HG02840 (cell line): ENCODE measurements around the gene FLAD1.

Experiments
- ATAC-seq: cut with Tn5 transposase; IDR thresholded peaks from one replicate; pipeline ENCODE4 v1.9.1; 2021; ENCODE audit warnings: mild to moderate bottlenecking, moderate library complexity, moderate number of reproducible peaks; ENCODE audit not compliant: unreplicated experiment, low FRiP score

Gene FLAD1

DNA sequence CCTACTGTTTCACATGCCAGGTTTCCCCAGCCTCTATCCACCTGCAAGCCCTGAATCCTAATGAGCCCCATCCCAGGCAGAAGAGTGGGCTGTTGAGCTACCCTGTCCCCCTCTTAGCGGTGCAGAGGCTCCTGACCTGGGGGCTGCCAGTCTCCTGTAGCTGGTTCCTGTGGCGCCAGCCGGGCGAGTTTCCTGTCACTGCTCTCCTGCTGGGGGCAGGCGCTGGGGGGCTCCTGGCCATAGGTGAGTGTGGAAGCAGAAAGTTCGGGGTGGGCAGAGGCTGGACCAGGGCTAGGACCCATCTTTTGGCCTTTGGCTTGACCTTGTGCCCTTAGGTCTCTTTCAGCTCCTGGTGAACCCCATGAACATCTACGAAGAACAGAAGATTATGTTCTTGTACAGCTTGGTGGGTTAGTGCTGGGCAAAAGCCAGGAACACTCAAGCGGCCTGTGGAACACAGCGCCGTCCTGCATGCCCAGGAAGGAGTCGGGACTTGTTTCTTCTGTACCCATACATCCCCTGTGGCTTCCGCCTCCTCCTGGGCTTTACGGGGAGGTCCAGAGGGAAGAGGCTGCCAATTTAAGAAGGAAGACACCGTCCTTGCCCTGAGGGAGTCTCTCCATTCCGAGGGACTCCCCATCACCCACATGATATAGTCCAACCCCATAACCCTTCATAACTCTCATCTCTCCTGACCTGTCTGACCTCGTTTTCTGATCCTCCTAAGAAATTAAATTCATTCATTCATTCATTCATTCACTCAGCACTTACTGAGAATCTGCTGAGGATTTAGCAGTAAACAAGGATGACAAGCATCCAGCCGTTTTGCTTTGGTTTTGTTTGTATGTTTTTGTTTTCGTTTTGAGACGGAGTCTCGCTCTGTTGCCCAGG, 51.4 kb downstream of the FLAD1 start:
- ATAC-seq = no peak

DNA sequence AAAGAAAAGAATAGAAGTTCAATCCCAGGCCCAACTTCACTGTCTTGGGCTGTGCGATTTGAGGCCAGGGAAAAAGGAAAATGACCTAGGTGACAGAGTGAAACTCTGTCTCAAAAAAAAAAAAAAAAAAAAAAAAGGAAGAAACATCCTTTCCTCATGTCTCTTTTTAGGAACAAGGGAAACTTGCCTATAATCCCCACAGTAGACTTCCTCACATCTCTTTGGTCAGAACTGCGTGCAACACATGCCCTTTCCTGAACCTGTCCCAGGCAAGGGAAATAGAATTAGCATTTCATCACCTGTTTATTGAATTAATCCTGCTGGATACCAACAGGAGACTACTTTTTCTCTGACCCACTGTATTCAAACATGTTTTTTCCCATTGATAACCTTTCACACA, 52.8 kb downstream of the FLAD1 start:
- ATAC-seq = no peak

DNA sequence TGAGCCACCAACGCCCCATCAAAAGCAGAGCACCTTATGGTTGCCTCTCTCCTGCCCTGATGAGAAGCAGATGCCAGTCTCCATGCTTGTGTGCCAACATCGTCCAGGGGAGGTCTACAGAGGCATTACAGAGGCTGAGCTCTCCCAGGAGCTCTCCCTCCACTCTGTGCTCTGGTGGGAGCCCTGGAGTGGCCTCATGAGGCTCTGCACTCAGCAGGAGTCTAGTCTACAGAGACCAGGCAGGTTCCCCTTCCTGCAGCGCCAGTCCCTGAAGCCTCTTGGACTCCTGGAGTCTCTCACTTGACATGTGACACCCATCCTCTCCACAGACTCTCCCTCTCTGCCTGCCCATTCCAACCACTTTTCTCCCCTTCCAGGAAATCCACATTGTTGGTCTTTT, 53.9 kb downstream of the FLAD1 start:
- ATAC-seq = no peak

DNA sequence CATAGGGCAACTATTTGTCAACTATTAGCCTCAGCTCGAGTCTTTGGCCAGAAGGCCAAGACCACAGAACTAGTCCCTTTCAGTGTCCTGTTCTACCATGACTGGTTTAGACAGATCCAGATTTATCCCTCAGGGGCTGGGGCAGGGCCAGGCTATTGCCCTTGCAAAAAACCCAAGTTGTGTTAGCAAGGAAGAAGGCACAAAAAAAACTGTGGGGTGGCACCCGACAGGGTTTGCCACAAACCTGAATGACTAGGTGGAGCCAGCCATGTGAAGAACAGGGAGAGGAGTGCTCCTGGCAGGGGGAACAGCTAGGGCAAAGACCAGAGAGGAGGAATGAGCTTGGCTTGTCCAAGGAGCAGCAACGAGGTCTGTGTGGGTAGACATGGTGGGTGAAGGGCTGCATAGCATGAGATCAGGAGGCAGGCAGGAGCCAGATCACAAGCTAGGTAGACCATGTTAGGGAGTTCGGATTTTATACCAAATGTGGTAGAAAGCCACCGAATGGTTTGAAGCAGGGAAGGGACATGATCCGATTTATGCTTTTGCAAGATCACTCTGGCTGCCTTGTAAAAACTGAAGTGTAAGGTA, 54.8 kb downstream of the FLAD1 start:
- ATAC-seq = no peak

DNA sequence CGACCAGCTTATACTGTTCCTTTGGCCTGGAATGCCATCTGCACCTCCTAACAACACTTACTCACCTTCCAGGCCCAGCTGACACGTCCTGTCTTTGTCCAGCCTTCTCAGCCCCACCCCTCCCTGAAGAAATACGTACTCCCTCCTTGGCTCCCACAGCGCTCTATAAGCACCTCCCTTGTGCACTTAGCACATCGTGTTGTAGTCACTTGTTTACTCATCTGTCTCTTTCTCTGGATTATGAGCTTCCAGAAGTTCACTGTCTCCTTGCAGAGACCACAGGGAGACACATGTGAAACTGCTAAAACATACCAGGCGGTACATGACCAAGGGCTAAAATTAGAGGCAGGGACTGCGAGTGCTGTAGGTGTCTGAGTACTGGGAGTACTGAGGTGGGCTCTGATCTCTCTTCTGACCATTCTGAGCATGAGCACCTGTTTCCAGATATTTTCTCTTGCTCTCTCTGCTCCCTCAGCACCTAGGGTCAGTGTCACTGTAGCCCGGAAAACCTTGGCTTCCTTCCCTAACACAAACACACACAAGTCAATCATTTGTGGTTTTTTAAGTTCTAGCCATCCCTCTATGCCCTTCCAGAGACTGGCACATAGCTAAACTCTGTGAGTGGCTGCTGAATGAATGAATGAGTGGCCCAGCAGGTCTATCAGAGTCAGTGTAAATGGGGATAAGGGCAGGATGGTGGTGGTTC, 55.6 kb downstream of the FLAD1 start:
- no peak for ATAC-seq

DNA sequence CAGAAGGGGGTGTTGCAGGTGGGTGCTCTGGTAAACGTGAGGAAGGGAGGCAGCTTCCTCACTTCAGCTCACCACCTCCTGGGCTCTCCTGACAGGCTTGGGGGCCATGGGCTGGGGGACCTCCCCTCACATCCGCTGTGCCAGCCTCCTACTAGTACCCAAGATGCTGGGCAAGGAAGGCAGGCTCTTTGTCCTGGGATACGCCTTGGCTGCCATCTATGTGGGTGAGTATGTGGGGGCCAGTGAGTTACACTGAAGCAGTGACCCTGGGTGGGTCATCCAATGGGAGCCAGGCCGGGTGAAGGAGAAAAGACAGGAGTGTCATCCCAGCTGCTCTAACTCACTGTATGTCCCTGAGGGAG, 56.1 kb downstream of the FLAD1 start:
- ATAC-seq = no peak

DNA sequence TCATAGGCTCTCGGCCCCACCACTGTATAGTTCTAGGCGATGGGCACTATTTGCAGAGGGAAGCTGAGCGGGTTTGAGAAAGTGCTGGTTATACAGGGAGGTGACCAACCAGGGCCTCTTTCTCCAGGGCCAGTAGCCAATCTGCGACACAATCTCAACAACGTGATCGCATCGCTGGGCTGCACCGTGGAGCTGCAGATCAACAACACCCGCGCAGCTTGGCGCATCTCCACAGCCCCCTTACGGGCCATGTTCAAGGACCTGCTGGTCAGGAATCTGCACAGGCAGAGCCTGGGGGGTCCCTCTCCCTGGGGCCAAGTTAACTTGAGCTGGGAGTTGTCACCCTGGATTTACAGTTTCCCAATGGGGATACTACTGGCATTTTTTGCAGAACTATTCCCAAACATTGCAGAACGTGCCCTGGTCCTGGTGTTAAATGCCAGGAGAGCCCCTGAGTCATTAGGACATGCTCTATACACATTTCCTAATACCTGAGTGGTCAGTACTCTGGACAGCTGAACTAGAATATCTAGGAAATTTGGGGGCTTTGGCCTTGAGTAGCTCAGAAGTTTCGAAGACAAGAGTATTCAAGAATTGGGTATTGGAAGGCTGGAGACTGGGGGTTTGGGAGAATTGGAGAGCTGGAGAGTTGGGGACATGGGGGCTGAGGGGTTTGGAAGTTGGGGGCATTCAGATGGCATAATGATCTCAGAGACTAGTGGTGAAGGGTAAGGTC, 57.4 kb downstream of the FLAD1 start:
- ATAC-seq = no peak
